Smooth muscle cell (in vitro differentiated cells): ENCODE measurements around the gene AK1. TPM values are rescaled to one million over a fixed set of nuclear protein-coding genes. Genes with fewer than 3 reads are reported as not detected.

Experiments
- DNase-seq: peaks from one replicate; lab custom pipeline; 2025; ENCODE audit not compliant: unreplicated experiment; lab: John Stamatoyannopoulos, UW
- H2AFZ ChIP-seq: fragments of 200-600 bp; sonication (generic); 2 replicates; pipeline ENCODE4 v1.6.0; 2016; ENCODE audit warnings: antibody characterized with exemption, low read depth, mild to moderate bottlenecking
- H3F3A ChIP-seq: fragments of 200-600 bp; sonication (generic); 2 replicates; pipeline ENCODE4 v1.6.0; 2017; ENCODE audit warnings: antibody characterized with exemption, low read depth
- H3K27ac ChIP-seq: fragments of 200-600 bp; sonication (generic); 2 replicates; pipeline ENCODE4 v1.5.1; 2016; ENCODE audit warnings: low read depth, mild to moderate bottlenecking
- H3K27me3 ChIP-seq: fragments of 200-600 bp; sonication (generic); 2 replicates; pipeline ENCODE4 v1.6.1; 2016; ENCODE audit warnings: low read depth, mild to moderate bottlenecking
- H3K36me3 ChIP-seq: fragments of 200-600 bp; sonication (generic); 2 replicates; pipeline ENCODE4 v1.5.1; 2016; ENCODE audit warnings: low read depth
- H3K4me1 ChIP-seq: fragments of 200-600 bp; sonication (generic); 2 replicates; pipeline ENCODE4 v1.5.1; 2016; ENCODE audit warnings: low read depth
- H3K4me2 ChIP-seq: fragments of 200-600 bp; sonication (generic); 2 replicates; pipeline ENCODE4 v1.6.0; 2016; ENCODE audit warnings: mild to moderate bottlenecking
- H3K4me3 ChIP-seq: fragments of 200-600 bp; sonication (generic); 2 replicates; pipeline ENCODE4 v1.5.1; 2016; ENCODE audit warnings: mild to moderate bottlenecking
- H3K79me2 ChIP-seq: fragments of 200-600 bp; sonication (generic); 2 replicates; pipeline ENCODE4 v1.6.0; 2016; ENCODE audit warnings: low read depth, mild to moderate bottlenecking
- H3K9ac ChIP-seq: fragments of 200-600 bp; sonication (generic); 2 replicates; pipeline ENCODE4 v1.6.0; 2016; ENCODE audit warnings: low read depth
- H3K9me3 ChIP-seq: fragments of 200-600 bp; sonication (generic); replicated peaks from 2 replicates; pipeline ENCODE4 v1.5.1; 2016; ENCODE audit warnings: low read depth
- H4K20me1 ChIP-seq: fragments of 200-600 bp; sonication (generic); 2 replicates; pipeline ENCODE4 v1.6.0; 2016; ENCODE audit warnings: low read depth
- CTCF ChIP-seq: fragments of 200-600 bp; sonication (generic); IDR thresholded peaks from 2 replicates; pipeline ENCODE4 v1.5.1; 2017; ENCODE audit warnings: borderline replicate concordance, mild to moderate bottlenecking, antibody characterized with exemption; ENCODE audit not compliant: insufficient read depth, poor library complexity, severe bottlenecking
- WGBS: methylation state at CpG from one replicate; pipeline ENCODE4 v1.1.7; 2016; ENCODE audit warnings: low lambda C conversion rate; 5-methylcytosine and 5-hydroxymethylcytosine counted together
- polyA plus RNA-seq: library from polyadenylated mRNA; unstranded; fragments of >200 nt; fragmentation: Nextera tagmentation; extraction: Ambion mirVana; gene quantifications from 2 replicates; pipeline ENCODE4 v1.2.1, GENCODE V29; 2016
- total RNA-seq: library from RNA; depleted of rRNA; stranded (reverse); fragments of >200 nt; gene quantifications from 2 replicates; pipeline ENCODE4 v1.2.3, GENCODE V29; 2014

Gene AK1
- total and polyA plus RNA-seq, 2 experiments from 2014 or later = 52.4 to 97.8 TPM

GRCh38 chr9:127905004-127905728 is 27.7 kb upstream of the AK1 start:
- Histone ChIP-seq H3K4me3 (no peak overlapping the region), H3K9ac (no peak overlapping the region), H3K9me3 (no peaks in the 10 kb centered on the region), H3K79me2 (no peaks in the 10 kb centered on the region), H3K36me3 (no peaks in the 10 kb centered on the region), H3K4me1 (peaks cover 8% of the 10 kb centered on the region), H3K27me3 (no peaks in the 10 kb centered on the region), H4K20me1 (no peaks in the 10 kb centered on the region), H3K27ac (no peak overlapping the region), H3K4me2 (no peak overlapping the region), H3F3A (no peaks in the 10 kb centered on the region), H2AFZ (no peak overlapping the region)
- no peak for DNase-seq
- no peak for TF ChIP-seq CTCF
- 77% methylated on average over 5 of the region's 5 CpGs for WGBS

GRCh38 chr9:127904561-127905003 is 27.1 kb upstream of the AK1 start:
- Histone ChIP-seq H3F3A (no peaks in the 10 kb centered on the region), H3K9me3 (no peaks in the 10 kb centered on the region), H2AFZ (no peak overlapping the region), H4K20me1 (no peaks in the 10 kb centered on the region), H3K79me2 (no peaks in the 10 kb centered on the region), H3K4me2 (no peak overlapping the region), H3K36me3 (no peaks in the 10 kb centered on the region), H3K27ac (no peak overlapping the region), H3K4me3 (no peak overlapping the region), H3K27me3 (no peaks in the 10 kb centered on the region), H3K9ac (no peak overlapping the region), H3K4me1 (peaks cover 12% of the 10 kb centered on the region)
- TF ChIP-seq CTCF = no peak
- 81% methylated on average over 12 of the region's 12 CpGs for WGBS
- DNase-seq = no peak

- 43% methylated on average over 17 of the region's 17 CpGs for WGBS
- no peak overlapping the region for H2AFZ ChIP-seq
Observed at GRCh38 chr9:127903557-127904475, 26.3 kb upstream of the AK1 start.

More at GRCh38 chr9:127903557-127904475, 26.3 kb upstream of the AK1 start:
- no peaks in the 10 kb centered on the region for H3K9me3 ChIP-seq
- H3F3A ChIP-seq = no peaks in the 10 kb centered on the region
- no peak for DNase-seq
- H3K27ac ChIP-seq = no peak overlapping the region
- no peaks in the 10 kb centered on the region for H3K27me3 ChIP-seq
- no peak overlapping the region for H3K4me3 ChIP-seq
- TF ChIP-seq CTCF = no peak
- no peaks in the 10 kb centered on the region for H3K36me3 ChIP-seq
- H3K4me1 ChIP-seq = peaks cover 12% of the 10 kb centered on the region
- no peaks in the 10 kb centered on the region for H4K20me1 ChIP-seq
- no peaks in the 10 kb centered on the region for H3K79me2 ChIP-seq
- H3K9ac ChIP-seq = no peak overlapping the region
- H3K4me2 ChIP-seq = no peak overlapping the region
